HG03139 (cell line): ENCODE measurements around the gene PTPN14.

Source experiments
- ATAC-seq: cut with Tn5 transposase; IDR thresholded peaks from one replicate; pipeline ENCODE4 v1.9.1; 2021; ENCODE audit not compliant: unreplicated experiment

The PTPN14 gene

GRCh38 chr1:214341932-214342331 is 209.5 kb downstream of the PTPN14 start:
- no peak for ATAC-seq

DNA sequence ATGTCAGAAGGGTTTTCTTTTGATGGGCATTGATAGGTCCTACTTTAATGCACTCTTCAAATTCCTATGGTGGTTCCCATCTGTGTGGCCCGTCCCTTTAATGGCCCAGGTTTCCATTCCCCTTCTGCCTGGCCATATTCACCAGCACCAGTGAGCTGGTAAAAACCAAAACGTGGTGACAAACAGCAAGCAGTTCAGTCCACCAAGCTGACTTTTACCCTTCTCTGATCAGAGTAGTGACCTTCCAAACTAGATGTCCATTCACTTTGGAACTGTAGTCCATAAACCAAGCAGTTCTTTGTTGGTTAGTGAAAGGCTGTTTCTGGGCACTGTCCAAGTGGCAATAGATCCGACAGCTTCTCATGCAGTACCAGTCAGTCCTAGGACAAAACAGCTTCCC is 209.9 kb downstream of the PTPN14 start:
- no peak for ATAC-seq

DNA sequence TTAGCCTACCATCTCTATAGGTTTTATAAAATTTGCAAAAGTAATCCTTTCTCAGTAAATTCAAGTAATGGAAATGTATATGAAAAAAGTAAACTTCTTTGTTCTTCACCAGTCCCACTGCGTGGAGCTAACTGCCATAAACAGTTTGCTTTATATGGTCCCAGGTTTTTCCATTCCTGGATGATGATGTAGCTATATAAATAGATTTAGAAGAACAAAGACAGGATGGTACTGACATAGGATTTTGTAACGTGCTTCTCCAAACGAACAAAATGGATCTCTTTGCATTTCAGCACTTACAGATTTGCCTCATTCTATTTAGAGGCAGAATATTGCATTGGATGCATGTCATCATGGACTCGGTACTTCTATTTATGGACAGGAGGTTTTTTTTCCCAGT is 213.2 kb downstream of the PTPN14 start:
- ATAC-seq = no peak

DNA sequence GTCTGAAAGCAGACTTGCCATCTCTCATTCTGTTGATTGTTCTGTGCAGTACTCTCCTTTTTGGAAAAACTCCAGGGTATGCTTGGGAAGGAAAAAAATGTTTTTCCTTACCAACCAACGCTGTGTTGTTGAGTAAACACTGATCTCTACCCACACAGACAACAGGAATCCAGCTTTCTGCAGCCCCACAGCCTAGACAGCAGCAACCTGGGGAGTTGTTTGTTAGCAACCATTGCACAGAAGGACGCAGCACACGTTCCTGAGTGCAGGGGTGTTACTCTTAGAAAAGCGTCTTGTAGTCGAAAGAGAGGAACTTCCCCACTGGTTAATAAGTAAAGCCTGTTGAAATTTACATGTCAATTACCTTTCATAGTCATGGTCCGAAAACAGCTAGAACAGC is 213.9 kb downstream of the PTPN14 start:
- ATAC-seq = no peak

GRCh38 chr1:214337015-214337414 is 214.4 kb downstream of the PTPN14 start:
- ATAC-seq = no peak

DNA sequence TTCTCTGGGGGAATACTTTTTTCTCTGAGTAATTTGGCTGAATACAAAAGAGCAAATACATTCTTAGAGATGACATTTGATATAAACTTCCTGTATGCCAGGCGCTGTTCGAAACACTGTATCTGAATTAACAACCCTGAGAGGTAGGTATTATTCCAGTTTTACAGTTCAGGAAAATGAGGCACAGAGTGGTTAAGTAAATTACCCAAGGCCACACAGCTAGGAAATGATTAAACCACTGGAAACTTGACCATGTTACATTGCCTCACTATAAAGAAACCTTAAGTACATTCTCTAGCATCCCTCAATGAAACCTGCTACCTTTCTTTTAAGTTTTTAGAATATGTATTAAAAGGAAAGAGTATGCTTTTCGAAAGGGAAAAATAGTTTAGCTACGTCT is 215.8 kb downstream of the PTPN14 start:
- no peak for ATAC-seq

DNA sequence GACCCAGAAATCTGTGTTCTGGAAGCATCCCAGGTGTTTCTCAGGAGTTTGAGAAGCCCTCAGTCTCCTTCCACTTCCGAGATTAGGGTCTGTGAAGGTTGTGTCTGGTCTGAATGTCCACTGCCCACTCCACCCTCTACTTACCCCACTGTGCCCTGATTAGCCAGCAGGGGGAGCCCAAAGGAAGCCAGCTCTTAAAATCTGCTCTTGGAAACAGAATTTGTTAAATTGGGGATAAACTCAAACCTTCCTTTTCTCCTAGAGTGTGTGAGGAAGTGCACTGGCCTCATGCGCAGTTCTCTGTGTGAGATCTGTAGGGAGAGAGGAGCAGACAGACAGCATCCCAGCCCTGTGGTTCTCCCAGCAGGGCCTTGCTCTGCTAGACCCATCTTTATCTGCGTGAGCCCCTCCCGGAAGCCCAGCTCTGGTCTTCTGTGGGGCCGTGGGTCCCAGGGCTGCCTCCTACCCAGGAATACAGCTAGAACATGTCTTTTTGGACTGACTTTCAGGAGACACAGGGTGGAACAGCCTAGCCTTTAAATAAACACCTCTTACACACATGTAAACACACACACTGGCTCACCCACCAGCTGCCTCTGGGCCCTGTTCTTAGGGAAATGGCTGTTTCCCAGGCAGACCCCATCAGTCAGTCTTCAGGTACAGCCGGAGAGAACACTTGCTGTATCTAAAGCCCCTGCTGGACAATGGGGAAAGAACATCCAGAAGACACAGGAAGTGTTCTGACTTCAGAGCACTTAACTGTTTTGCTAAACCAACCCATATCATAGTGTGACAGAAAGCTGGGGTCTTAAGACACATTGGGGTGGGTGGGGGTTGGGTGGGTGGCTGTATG is 218.2 kb downstream of the PTPN14 start:
- ATAC-seq = no peak

DNA sequence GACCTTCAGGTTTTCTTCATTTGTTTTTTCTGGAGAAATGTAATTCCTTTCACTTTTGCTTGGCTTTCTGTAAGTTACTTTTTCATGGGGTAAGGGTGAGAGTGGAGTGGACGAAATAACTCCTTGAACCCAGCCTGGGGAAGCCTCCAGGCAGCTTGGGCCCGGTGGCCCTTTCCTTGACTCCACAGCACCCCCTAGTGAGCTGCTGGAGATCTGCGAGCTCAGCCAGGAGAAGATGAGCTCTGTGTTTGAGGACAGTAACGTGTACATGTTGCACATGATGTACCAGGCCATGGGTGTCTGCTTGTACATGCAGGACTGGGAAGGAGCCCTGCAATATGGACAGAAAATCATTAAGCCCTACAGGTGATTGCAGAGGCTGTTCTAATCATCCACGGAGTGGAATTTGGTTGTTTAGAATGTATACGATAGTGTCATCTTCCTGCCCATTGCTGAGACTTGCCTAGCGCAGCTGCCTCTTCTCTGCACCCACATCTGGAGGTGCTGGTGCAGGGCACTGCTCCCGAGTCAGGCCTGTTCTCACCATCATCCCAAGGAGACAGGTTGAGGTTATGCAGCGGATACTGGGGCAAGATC is 219.5 kb downstream of the PTPN14 start:
- no peak for ATAC-seq

DNA sequence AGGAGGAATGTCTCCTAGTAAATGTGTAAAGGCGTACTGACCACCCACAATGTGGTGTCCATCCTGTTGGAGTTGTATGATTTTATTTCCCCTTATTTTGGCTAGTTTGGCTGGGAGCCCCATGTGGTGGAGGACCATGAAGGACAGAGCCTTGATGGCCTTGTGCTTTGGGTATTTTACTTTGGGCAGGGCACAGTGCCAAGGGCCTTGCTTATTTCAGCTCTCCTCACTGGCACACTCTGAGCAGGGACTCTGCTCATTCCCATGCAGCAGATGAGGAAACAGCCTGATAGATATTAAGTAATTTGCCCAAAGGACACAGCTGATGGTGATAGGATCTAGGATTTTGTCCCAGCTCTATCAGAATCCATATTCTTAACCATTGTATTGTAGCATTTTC is 220.2 kb downstream of the PTPN14 start:
- ATAC-seq = no peak

- ATAC-seq = no peak
Observed at GRCh38 chr1:214330715-214331114, 220.7 kb downstream of the PTPN14 start.

GRCh38 chr1:214330222-214330621 is 221.2 kb downstream of the PTPN14 start:
- no peak for ATAC-seq

- no peak for ATAC-seq
Observed at GRCh38 chr1:214329470-214330220, 221.8 kb downstream of the PTPN14 start.

DNA sequence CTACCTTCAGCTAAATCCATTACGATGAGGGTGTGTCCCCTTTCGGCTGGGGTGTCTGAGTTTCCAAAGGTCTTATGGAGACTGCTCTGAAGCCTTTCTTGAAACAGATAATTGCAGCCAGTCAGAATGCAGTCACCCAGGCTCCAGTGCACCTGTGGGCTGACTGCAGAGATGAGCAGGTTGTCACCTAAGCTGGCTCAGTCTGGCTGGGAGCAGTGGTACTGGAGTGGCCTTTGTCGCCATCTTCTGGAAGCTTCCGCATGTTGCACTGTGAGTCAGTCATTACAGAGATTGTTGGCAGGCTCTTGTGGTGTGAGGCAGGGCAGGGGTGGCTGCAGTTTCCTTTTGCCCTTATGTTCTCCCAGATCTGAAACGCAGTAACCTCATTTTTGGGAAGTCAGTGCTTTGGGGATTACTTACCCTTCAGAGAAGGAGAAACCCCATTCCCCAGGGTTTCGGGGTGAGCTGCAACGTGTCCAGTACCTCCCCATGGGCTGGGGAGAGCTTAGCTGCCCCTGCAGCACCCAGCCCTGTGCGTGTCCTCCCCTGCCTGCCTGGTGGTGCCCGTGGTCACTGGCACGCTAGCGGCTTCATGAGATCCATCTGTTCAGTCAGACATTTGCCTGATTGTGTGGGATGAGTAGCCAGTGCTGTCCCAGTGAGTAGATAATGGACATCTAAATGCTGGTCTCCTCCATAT is 222.5 kb downstream of the PTPN14 start:
- ATAC-seq = peak; percentile 90

- no peak for ATAC-seq
Observed at GRCh38 chr1:214327514-214327913, 223.9 kb downstream of the PTPN14 start.

- peak; percentile 43 for ATAC-seq
Observed at GRCh38 chr1:214326406-214326805, 225.0 kb downstream of the PTPN14 start.

DNA sequence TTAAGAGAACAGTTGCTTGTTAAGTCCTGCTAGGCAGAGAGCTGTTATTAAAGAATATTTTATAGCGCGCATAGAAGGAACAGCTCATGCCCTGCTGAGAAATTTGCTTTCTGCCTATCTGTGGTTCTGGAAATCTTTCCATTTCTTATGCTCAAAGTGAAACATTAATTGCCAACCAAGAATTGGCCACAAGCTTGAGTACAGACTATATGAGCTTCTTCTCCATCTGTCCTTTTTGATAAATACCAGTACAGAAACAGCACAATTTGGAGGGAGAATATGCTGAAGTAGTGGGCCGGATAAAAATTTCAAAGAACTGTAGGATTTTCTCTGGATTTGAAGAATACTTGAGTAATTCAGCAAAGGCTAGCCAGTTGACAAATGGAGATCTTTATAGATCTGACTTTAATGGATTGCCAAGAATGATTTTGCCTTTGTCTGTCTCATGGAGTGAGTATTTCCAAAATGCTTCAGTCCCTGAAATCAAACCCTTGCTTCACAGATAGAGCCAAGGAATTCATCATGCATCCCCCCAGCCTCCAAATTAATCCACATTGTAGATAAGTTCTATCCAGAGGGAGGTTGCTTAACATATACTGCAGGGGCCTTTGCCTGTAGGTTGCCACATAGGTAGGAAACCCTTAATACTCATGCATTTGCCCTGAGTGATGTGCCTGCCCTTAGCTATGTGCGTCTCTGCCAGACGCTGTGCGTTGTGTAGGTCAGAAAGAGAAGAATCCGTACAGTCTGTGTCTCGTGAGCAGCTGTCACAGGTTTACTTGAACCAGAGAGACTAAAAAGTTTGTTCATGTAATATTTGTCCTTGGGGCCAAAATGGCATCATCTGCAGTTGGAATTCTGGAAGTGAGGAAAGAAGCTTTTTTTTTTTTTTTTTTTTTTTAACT is 226.3 kb downstream of the PTPN14 start:
- ATAC-seq = no peak

DNA sequence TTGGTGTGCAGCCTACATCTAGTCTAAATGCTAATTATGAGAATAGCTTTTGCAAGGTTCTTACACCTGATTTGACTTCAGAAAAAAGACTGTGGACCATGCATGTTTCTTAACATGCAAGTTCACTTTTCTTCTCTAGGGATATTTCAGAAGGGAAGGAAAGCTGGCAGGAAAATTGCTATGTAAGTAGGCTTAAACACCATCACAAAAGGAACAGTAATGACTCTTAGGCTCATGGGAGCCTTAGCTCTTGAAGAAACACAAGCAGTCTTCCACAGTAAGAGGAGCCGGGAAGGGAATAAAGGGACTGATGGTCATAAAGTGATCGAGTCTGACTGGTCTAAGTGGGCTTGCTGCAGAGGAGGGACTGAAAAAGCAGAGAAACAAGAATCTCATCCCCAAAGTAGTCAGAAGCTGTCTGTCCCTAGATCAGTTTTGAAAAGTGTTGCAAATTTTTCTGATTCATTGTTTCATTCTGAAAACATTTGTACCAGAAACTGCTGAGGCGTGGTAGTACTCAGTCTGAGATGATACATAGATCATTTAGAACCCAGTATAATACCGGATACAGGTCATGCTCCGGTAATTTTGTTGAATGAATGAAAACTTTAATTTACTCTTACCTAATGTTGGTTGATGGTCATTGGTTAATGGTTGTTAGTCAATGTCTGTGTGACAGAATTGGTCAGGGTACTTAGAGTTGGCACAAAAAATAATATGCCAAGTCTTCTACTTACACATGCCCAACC is 229.5 kb downstream of the PTPN14 start:
- ATAC-seq = peak; percentile 46

GRCh38 chr1:214319938-214320337 is 231.5 kb downstream of the PTPN14 start:
- ATAC-seq = no peak

DNA sequence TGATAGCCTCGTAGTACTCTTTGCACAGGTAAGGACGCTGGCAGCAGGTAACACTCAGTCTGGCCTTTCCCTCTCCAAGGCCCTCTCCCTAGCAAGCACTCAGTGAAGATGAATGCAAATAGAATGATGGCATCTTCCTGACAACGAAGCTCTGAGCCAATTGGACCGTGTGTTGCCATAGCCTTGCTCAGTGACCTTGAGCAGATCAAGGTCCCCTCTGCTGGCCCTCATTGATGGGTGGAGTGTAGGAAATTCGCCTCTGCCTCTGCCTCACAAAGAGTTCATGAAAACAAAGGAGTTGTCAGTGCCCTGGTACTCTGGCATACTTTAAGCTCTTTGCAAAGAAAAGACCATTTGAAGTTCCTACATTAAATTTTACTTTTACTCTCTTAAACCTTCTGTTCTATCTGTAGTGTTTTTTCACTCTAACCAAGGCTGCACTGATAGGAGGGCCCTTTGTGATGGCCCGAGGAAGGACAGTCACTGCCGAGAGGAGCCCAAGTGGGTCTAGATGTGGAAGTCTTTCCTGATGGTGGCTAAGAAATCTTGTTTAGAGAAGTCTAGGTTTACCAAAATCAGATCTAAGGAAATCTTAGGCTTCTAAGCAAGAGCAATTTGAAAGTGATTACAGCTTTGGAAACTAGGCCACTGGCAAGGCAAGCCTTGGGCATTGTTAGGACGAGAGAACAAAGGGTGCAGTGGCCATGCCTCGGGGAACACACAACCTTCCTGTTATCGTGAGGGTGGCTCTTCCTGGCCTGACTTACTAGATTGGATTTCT is 232.3 kb downstream of the PTPN14 start:
- no peak for ATAC-seq
